Measurements from ENCODE around the gene HNF4A. TPM values are rescaled to one million over a fixed set of nuclear protein-coding genes. Genes with fewer than 3 reads are reported as not detected.

HNF4A gene
- total RNA-seq, 1 donor from 2014 or later, result not detected

DNA sequence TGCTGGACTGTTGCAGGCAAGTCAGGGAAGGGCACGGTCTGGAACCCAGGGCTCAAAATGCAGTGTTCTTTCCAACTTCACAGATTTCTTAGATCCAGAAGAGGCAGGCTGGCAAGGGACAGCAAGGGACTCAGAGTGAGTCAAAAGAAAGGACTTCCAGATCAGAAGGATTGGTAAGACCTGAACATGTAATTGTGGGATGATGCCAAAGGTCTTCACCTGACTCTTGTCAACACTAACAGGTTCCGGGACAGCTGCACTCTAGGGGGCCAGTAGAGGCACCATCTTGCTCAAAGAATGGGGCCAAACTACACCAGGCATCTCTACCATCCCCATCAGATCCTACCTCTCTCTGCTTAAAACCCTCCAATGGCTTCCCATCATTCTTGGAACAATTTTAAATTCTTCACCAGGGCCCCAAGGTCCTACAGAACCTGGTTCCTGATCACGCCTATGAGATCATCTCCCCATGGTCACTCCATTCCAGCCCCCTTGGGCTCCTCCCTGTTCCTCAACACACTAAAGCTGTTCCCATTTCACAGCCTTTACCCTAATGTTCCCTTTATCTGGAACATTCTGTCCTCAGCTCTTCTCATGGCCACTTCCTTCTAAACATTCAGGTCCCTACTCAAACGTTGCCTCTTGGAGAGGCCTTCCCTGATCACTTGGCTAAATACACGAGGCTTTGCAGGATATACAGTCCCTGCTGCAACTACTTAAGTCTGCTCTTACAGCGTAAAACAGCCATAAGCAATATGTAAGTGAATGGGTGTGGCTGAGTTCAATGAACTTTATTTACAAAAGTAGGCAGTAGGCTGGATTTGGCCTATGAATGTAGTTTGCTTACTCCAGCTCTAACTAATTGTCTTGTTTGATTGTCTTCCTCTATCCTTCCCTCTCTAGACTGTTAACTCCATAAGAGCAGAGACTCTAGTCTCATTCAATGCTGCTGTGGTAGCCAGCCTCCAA, 90.5 kb downstream of the HNF4A start:
- TF ChIP-seq, protein P1, sequence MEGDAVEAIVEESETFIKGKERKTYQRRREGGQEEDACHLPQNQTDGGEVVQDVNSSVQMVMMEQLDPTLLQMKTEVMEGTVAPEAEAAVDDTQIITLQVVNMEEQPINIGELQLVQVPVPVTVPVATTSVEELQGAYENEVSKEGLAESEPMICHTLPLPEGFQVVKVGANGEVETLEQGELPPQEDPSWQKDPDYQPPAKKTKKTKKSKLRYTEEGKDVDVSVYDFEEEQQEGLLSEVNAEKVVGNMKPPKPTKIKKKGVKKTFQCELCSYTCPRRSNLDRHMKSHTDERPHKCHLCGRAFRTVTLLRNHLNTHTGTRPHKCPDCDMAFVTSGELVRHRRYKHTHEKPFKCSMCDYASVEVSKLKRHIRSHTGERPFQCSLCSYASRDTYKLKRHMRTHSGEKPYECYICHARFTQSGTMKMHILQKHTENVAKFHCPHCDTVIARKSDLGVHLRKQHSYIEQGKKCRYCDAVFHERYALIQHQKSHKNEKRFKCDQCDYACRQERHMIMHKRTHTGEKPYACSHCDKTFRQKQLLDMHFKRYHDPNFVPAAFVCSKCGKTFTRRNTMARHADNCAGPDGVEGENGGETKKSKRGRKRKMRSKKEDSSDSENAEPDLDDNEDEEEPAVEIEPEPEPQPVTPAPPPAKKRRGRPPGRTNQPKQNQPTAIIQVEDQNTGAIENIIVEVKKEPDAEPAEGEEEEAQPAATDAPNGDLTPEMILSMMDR (conservative IDR thresholded peaks at IDR 0.05; ENCODE audit: low read depth, low read length), result no peak

DNA sequence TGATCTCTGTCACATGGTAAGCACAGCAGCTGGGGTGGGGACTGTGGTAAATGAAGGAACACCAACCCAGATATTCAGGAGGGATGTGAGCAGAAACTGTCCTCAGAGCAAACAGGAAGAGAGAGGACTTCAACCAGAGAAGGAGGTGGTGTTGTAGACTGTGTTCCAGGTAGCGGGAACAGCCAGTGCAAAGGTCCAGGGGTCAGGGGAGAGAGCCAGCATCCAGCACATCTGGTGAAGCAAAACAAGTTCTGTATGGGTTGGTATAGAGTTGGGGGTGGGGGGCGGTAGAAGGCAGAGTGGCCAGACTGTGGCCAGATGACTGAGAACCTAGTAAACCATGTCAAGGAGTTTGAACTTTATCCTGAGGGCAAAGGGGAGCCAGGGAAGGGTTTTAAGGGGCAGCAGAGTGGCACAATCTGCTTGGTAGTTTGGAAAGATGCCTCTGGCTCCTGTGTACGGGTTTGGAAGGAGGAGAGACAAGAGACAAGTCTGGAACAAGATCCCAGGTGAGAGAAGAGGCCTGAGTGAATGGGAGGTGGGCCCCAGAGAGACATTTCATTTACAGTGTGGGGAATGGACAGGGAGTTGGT, 92.4 kb downstream of the HNF4A start:
- DNase-seq (ENCODE audit: low read depth), result no peak
- no peak overlapping the region for H3K4me3 ChIP-seq (ENCODE audit: low read depth, low read length)
- TF ChIP-seq, protein P1 (conservative IDR thresholded peaks at IDR 0.05; ENCODE audit: low read depth, low read length), result no peak

More for the DNA sequence above, 90.5 kb downstream of the HNF4A start:
- no peak for DNase-seq (ENCODE audit: low read depth)
- no peak overlapping the region for H3K4me3 ChIP-seq (ENCODE audit: low read depth, low read length)

- H3K4me3 ChIP-seq (ENCODE audit: low read depth, low read length), result no peak overlapping the region
- no peak for DNase-seq (ENCODE audit: low read depth)
Observed at GRCh38 chr20:44448753-44449546, 93.5 kb downstream of the HNF4A start.

GRCh38 chr20:44449864-44450263, 94.4 kb downstream of the HNF4A start:
- DNase-seq (ENCODE audit: low read depth), result no peak
- H3K4me3 ChIP-seq (ENCODE audit: low read depth, low read length), result no peak overlapping the region
- TF ChIP-seq, protein P1 (conservative IDR thresholded peaks at IDR 0.05; ENCODE audit: low read depth, low read length), result no peak

More at GRCh38 chr20:44448753-44449546, 93.5 kb downstream of the HNF4A start:
- TF ChIP-seq, protein P1 (conservative IDR thresholded peaks at IDR 0.05; ENCODE audit: low read depth, low read length), result peak; percentile 65

- H3K4me3 ChIP-seq (ENCODE audit: low read depth, low read length), result no peak overlapping the region
- DNase-seq (ENCODE audit: low read depth), result no peak
- TF ChIP-seq, protein P1 (conservative IDR thresholded peaks at IDR 0.05; ENCODE audit: low read depth, low read length), result no peak
Observed at GRCh38 chr20:44450281-44450889, 94.9 kb downstream of the HNF4A start.

GRCh38 chr20:44450903-44451450, 95.5 kb downstream of the HNF4A start:
- TF ChIP-seq, protein P1 (conservative IDR thresholded peaks at IDR 0.05; ENCODE audit: low read depth, low read length), result no peak
- DNase-seq (ENCODE audit: low read depth), result no peak
- H3K4me3 ChIP-seq (ENCODE audit: low read depth, low read length), result no peak overlapping the region

All from epithelial cell of proximal tubule (primary cell).